Measurements from ENCODE around the gene TOX3.

TOX3 gene

GRCh38 chr16:52489894-52490293 lies 57.0 kb downstream of the TOX3 start:
- no peak for DNase-seq

GRCh38 chr16:52488837-52489289 lies 58.1 kb downstream of the TOX3 start:
- no peak for DNase-seq

DNA sequence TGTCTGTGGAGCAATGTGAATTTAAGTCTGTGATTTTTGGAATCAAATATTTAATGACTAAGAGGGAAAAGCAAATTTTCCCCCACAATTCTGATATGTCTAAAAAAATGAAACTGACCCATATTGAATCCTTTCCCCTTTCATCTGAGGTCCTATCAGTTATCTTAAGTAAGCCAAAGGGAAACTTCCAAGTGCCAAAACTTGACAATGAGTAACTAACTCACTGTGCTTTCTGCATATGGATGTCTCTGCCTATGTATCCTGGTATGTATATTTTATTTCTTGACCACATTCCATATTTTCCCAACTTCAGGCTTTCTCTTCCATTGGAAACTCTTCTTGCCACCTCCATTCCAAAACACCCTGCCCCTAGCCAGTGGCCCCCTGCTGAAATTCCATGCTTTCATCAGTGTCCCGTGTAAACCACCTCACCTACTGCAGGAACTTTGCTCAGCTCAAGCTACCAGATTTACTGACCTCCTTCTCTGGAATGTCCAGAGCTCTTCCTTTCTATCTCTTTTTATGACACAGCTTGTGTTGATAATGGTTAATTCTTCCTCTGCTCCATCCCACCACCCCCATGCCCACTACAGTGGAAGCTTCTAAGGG lies 59.0 kb downstream of the TOX3 start:
- no peak for DNase-seq

DNA sequence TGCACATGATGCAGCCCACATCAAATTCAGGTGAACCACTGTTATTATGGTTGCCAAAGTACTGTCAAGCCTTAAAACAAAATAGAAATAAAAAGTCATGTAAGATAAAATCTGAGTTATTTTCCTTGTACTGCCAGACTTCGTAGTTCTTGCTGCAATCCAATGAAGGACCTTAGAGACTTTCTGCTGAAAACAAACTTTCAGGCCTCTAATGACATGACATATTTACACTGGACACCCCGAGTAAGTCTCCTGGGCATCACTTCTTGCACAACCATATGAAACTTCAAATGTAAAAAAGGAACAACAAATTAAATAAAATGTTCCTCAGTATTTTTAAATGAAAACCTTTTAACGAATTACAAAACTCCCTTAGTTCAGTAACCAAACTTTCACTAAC lies 66.7 kb downstream of the TOX3 start:
- DNase-seq, result no peak

GRCh38 chr16:52476111-52476510 lies 70.8 kb downstream of the TOX3 start:
- DNase-seq, result no peak

- no peak for DNase-seq
Observed at GRCh38 chr16:52474679-52475078, 72.3 kb downstream of the TOX3 start.

GRCh38 chr16:52473096-52473495 lies 73.8 kb downstream of the TOX3 start:
- DNase-seq, result no peak

DNA sequence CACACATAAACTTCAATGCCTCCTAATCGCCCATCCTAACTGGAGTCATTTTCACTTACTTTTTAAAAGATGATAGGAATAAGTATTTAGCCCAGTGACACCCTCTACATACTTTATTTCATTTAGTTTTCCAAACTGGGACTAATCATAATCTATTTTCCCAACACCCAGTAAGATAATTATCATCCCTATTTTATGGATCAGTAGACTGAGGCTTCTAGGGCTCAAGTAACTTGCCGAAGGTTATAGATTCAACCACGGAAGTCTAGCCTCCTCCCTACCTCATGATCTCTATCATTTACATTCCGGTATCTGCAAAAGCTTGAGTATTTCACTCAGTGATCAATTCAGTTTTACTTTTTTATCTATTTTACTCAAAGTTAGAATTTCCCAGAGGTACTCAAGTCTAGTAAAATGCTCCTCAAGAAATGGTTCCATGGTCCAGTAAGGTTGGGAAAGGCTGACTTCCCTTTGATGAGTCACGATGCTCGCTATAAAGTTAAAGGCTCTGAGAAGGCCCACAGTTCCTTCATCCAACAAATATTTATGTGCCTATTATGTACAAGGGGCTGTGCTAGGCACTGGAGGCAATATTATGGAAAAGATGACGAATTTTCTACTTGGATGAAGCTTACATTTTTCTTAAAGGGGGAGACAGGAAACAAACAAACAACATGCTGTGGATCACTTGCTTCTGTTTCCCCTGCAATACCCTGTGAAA lies 75.1 kb downstream of the TOX3 start:
- DNase-seq, result no peak

DNA sequence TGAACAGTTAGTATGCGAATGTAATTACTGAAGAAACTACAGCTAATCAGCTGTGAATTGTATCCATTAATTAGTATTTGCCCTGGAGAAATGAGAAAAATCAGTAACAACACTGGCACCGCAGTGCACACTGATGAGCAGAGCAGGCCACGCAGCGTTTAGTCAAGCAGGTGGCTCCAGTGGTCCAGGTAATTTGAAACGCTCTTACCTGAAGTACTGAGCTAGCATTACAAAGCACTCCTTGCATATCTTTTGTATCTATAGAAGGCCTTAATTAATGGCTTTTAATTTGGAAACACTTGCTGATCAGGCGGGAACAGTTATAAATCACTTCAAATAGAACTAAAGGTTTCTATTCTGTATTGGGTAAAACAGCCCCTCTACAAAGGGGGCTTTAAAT lies 76.4 kb downstream of the TOX3 start:
- peak in 1 of 2 experiments; percentile 27 for DNase-seq

GRCh38 chr16:52469775-52470174 lies 77.2 kb downstream of the TOX3 start:
- DNase-seq, result no peak

GRCh38 chr16:52469091-52469490 lies 77.9 kb downstream of the TOX3 start:
- no peak for DNase-seq

GRCh38 chr16:52467753-52468152 lies 79.2 kb downstream of the TOX3 start:
- DNase-seq, result no peak

DNA sequence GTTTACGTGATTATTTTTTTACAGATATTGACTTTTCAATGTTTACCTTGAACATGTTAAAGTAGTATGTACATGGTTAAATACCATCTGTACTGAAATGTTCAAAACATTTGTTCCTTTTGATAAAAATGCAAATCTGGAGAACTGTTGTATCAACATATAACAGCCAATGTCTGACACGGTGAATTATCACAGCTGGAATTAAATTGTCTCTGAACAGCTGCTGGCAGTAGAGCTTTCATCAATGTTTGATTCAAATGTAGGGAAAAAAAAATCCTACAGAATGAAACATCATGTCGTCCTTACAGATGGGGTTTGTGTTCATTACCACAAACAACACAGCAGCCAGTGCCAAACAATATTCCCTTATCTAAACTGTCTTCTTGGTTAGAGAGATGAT lies 79.9 kb downstream of the TOX3 start:
- DNase-seq, result peak in 1 of 2 experiments; percentile 28

DNA sequence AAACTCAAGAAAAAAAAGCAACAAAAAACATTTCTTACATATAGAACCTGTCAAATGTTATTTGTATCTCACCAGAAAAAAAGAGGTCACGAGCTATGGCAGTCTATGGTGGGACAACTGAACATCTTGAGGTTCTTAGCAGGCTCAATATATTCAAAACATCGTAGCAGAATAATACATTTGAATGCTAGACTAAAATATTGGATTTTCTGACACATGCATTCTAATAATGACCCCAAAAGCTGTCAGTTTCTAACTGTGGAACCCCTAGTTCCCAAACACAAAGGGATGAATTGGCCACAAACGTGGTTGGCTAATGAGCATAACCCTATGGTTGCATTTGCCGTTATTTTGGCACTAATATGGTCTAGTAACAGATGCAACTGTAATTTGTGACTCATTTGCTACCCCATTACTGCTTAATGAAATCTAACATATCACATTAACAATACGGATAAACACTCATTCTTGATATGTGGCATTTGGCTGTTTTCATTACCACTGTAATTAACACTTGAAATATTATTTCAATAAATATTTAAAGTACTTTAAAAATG lies 81.2 kb downstream of the TOX3 start:
- no peak for DNase-seq

- DNase-seq, result no peak
Observed at GRCh38 chr16:52463904-52464303, 83.0 kb downstream of the TOX3 start.

DNA sequence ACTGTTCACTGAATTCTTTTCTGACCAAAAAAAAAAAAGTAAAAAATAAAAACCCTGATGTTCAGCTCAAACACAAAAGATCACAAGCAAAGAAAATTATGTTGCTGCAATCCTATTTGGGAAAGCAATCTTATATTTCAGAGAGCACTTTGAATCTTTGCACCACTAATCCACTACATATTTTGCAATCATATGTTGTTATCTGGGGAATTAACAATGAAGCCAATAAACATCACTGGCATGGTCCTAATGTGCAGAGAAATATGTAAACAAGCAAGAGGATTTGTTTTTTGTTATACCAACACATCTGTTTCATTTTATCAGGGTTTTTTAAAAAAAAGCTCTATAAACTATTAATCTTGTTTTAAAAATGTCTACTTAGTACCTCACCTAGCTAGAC lies 84.1 kb downstream of the TOX3 start:
- no peak for DNase-seq

GRCh38 chr16:52460639-52461178 lies 86.2 kb downstream of the TOX3 start:
- no peak for DNase-seq

GRCh38 chr16:52456368-52456767 lies 90.6 kb downstream of the TOX3 start:
- DNase-seq, result no peak

DNA sequence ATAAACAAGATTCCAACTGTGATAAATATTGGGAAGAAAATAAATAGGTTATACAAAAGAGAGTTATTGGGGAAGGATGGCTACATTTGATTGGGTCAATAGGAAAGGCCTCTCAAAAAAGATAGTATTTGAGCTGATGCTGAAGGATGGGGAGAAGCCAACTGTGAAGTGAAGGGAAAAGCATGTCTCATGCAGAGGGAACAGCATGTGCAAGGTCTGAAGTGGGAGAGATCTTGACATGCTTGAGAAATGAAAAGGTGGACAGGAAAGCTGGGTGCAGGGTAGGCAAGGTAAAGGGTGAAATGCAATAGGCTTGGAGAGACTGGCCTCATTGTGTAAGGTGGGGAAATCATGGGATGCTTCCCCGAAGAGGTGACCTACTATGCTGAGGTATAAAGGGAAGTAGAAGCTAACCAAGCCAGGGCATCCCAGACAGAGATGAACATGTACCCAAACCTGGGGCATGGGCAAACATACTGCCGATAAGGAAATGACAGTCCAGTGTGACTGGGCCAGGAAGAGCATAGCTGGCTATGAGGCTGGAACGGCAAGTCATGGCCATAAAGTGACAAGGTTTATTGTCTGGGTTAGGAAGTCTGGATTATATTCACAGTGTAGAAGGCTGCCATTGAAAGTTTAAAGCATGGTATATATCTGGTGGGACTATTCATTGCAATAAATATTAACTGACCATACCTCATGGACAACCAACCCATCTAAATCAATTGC lies 91.2 kb downstream of the TOX3 start:
- no peak for DNase-seq

- no peak for DNase-seq
Observed at GRCh38 chr16:52453644-52454043, 93.3 kb downstream of the TOX3 start.

GRCh38 chr16:52451971-52452421 lies 94.9 kb downstream of the TOX3 start:
- no peak for DNase-seq

DNA sequence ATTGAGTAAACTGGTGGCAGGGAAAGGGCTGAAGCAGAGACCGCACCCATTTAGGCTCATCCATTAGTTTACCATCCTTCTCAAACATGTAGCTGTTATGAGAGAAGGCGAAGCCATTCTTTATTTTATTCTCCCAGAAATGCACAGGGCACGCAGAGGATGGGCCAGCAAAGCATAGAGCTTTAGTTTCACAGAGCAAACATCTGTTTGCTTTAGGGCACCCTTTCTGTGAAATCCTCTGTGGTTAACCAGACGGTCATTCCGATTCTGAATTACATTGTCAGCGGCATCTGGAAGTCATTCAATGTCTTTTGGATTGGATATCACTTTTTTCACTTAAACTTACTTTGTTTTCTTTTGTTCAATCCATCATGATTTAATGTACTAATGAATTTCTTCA lies 96.0 kb downstream of the TOX3 start:
- DNase-seq, result no peak

DNA sequence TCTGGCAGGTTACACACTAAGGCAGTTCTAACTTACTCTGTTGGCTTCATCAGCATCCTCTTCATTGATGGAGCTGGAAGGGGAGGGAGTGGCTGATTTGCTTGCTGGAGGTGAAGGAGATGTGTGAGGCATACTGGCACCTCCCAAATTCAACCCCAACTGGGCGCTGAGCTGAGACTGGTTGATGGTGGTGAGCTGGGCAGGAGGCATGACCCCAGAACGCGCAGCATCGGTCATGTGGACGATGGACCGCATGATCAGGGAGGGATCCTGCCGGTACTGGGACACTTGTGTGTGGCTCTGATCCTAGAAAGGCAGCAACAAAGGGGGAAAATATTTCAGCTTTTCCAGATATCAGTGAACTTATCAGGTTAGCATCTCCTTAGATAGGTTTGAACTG lies 96.7 kb downstream of the TOX3 start:
- no peak for DNase-seq
